H9 (cell line): ENCODE data around the gene LRRFIP2. TPM values are rescaled to one million over a fixed set of nuclear protein-coding genes. Genes with fewer than 3 reads are reported as not detected.

ENCODE experiments used
- DNase-seq: peaks from one replicate; pipeline ENCODE4 v3.0.0-alpha.2; 2017
- H2AFZ ChIP-seq: one replicate; pipeline ENCODE4 v1.6.1; 2013; ENCODE audit warnings: mild to moderate bottlenecking, low read length, control low read depth, moderate library complexity
- H2AK5ac ChIP-seq: 2 replicates; pipeline ENCODE4 v1.6.1; 2013; ENCODE audit warnings: low read length, control low read depth, mixed read lengths; ENCODE audit not compliant: insufficient read length
- H2BK120ac ChIP-seq: one replicate; pipeline ENCODE4 v1.6.1; 2013; ENCODE audit warnings: low read depth, mild to moderate bottlenecking, low read length, control low read depth, inconsistent platforms; ENCODE audit not compliant: poor library complexity, severe bottlenecking
- H2BK12ac ChIP-seq: 2 replicates; pipeline ENCODE4 v1.6.1; 2013; ENCODE audit warnings: low read length, control low read depth, mixed read lengths, low read depth; ENCODE audit not compliant: insufficient read length
- H2BK15ac ChIP-seq: 2 replicates; pipeline ENCODE4 v1.6.1; 2013; ENCODE audit warnings: low read depth, low read length, control low read depth
- H2BK20ac ChIP-seq: one replicate; pipeline ENCODE4 v1.6.1; 2013; ENCODE audit warnings: low read depth, mild to moderate bottlenecking, low read length, control low read depth, inconsistent platforms; ENCODE audit not compliant: poor library complexity, severe bottlenecking
- H2BK5ac ChIP-seq: 2 replicates; pipeline ENCODE4 v1.6.1; 2013; ENCODE audit warnings: low read length, control low read depth, mixed read lengths; ENCODE audit not compliant: insufficient read length
- H3K14ac ChIP-seq: 2 replicates; pipeline ENCODE4 v1.6.1; 2013; ENCODE audit warnings: low read length, control low read depth; ENCODE audit not compliant: insufficient read depth
- H3K18ac ChIP-seq: 2 replicates; pipeline ENCODE4 v1.6.1; 2013; ENCODE audit warnings: low read depth, mild to moderate bottlenecking, mixed read lengths, low read length, control low read depth; ENCODE audit not compliant: insufficient read length
- H3K23ac ChIP-seq: 2 replicates; pipeline ENCODE4 v1.6.1; 2013; ENCODE audit warnings: low read length, control low read depth, mixed read lengths, low read depth; ENCODE audit not compliant: insufficient read length
- H3K23me2 ChIP-seq: 2 replicates; pipeline ENCODE4 v1.6.1; 2013; ENCODE audit warnings: low read depth, mild to moderate bottlenecking, mixed read lengths, low read length, control low read depth; ENCODE audit not compliant: insufficient read length, poor library complexity, severe bottlenecking
- H3K27ac ChIP-seq: 2 replicates; pipeline ENCODE4 v1.5.1; 2013; ENCODE audit warnings: low read length, control low read depth, mixed read lengths, low read depth; ENCODE audit not compliant: insufficient read length
- H3K27me3 ChIP-seq: 2 replicates; pipeline ENCODE4 v1.6.1; 2013; ENCODE audit warnings: low read length, control low read depth, inconsistent platforms; ENCODE audit not compliant: insufficient read depth
- H3K4ac ChIP-seq: 2 replicates; pipeline ENCODE4 v1.6.1; 2013; ENCODE audit warnings: low read depth, mild to moderate bottlenecking, control low read depth, inconsistent platforms, low read length, moderate library complexity
- H3K4me1 ChIP-seq: 2 replicates; pipeline ENCODE4 v1.6.1; 2013; ENCODE audit warnings: low read length, control low read depth, inconsistent platforms; ENCODE audit not compliant: insufficient read depth
- H3K4me2 ChIP-seq: 2 replicates; pipeline ENCODE4 v1.6.1; 2013; ENCODE audit warnings: low read length, control low read depth, mixed read lengths; ENCODE audit not compliant: insufficient read length, insufficient read depth
- H3K56ac ChIP-seq: 2 replicates; pipeline ENCODE4 v1.6.1; 2013; ENCODE audit warnings: low read depth, mild to moderate bottlenecking, mixed read lengths, low read length, control low read depth; ENCODE audit not compliant: insufficient read length
- H3K79me1 ChIP-seq: 2 replicates; pipeline ENCODE4 v1.6.1; 2013; ENCODE audit warnings: low read depth, mild to moderate bottlenecking, moderate library complexity, low read length, control low read depth, inconsistent platforms; ENCODE audit not compliant: insufficient read depth, poor library complexity, severe bottlenecking
- H3K79me2 ChIP-seq: 2 replicates; pipeline ENCODE4 v1.6.1; 2013; ENCODE audit warnings: low read length, control low read depth, inconsistent platforms; ENCODE audit not compliant: insufficient read depth
- H3K9ac ChIP-seq: 2 replicates; pipeline ENCODE4 v1.6.1; 2013; ENCODE audit warnings: low read length, control low read depth, mixed read lengths; ENCODE audit not compliant: insufficient read length; ENCODE audit errors: extremely low read depth
- H3K9me3 ChIP-seq: one replicate; pipeline ENCODE4 v1.6.1; 2013; ENCODE audit warnings: low read depth, low read length, inconsistent platforms; ENCODE audit not compliant: control insufficient read depth
- H3T11ph ChIP-seq: one replicate; pipeline ENCODE4 v1.6.1; 2013; ENCODE audit warnings: mild to moderate bottlenecking, low read length, control low read depth, inconsistent platforms
- H4K20me1 ChIP-seq: one replicate; pipeline ENCODE4 v1.6.1; 2013; ENCODE audit not compliant: control insufficient read depth, insufficient read length, insufficient read depth
- H4K5ac ChIP-seq: 2 replicates; pipeline ENCODE4 v1.6.1; 2013; ENCODE audit warnings: low read depth, mild to moderate bottlenecking, mixed read lengths, low read length, control low read depth; ENCODE audit not compliant: insufficient read length
- H4K8ac ChIP-seq: replicated peaks from 2 replicates; pipeline ENCODE4 v1.6.1; 2013; ENCODE audit warnings: low read length, control low read depth, mixed read lengths, low read depth; ENCODE audit not compliant: insufficient read length
- H4K91ac ChIP-seq: 2 replicates; pipeline ENCODE4 v1.6.1; 2013; ENCODE audit warnings: low read depth, mild to moderate bottlenecking, moderate library complexity, mixed read lengths, low read length, control low read depth; ENCODE audit not compliant: insufficient read length
- H3K27ac Mint-ChIP-seq, 3 experiments: 2 replicates in 2 of 3; 3 replicates in 1 of 3; pipeline ENCODE4 v1.8.0; 2020 to 2021; ENCODE audit warnings: mixed read lengths in 3 of 3, mild to moderate bottlenecking in 1 of 3, moderate library complexity in 1 of 3
- H3K27me3 Mint-ChIP-seq: 2 replicates; pipeline ENCODE4 v1.8.0; 2021; ENCODE audit warnings: low read depth, mild to moderate bottlenecking, moderate library complexity, mixed read lengths
- H3K36me3 Mint-ChIP-seq, 3 experiments: 2 replicates in 2 of 3; 3 replicates in 1 of 3; pipeline ENCODE4 v1.8.0; 2020 to 2021; ENCODE audit warnings: low read depth in 3 of 3, mixed read lengths in 3 of 3; ENCODE audit not compliant: insufficient read depth in 1 of 3
- H3K4me1 Mint-ChIP-seq, 2 experiments: 2 replicates each; pipeline ENCODE4 v1.8.0; 2020; ENCODE audit warnings: mixed read lengths in 2 of 2
- H3K4me3 Mint-ChIP-seq, 2 experiments: 2 replicates in 1 of 2; 3 replicates in 1 of 2; pipeline ENCODE4 v1.8.0; 2020 to 2021; ENCODE audit warnings: mild to moderate bottlenecking in 2 of 2, mixed read lengths in 2 of 2, moderate library complexity in 1 of 2
- H3K9me3 Mint-ChIP-seq, 2 experiments: 2 replicates in 1 of 2; 3 replicates in 1 of 2; pipeline ENCODE4 v1.8.0; 2020; ENCODE audit warnings: mild to moderate bottlenecking in 2 of 2, mixed read lengths in 2 of 2, moderate library complexity in 1 of 2
- WGBS: extraction: QIAGEN DNeasy Blood & Tissue Kit; methylation state at CpG from one replicate; pipeline ENCODE4 v1.1.7; 2013; ENCODE audit warnings: missing lambda C conversion rate, low lambda C conversion rate, mixed read lengths; ENCODE audit not compliant: insufficient read length; ENCODE audit errors: extremely low coverage; 5-methylcytosine and 5-hydroxymethylcytosine counted together
- total RNA-seq: library from RNA; stranded (reverse); gene quantifications from 2 replicates; pipeline ENCODE4 v1.2.1, GENCODE V29; 2021
- TF ChIP-seq, protein P1 (sequence below): fragments of 200-600 bp; sonication (generic); conservative IDR thresholded peaks from 3 replicates; pipeline ENCODE4 v1.8.0; 2021; ENCODE audit warnings: antibody characterized with exemption, mild to moderate bottlenecking

Gene LRRFIP2
- total RNA-seq, 1 experiment from 2014 or later, result 30.7 TPM

DNA sequence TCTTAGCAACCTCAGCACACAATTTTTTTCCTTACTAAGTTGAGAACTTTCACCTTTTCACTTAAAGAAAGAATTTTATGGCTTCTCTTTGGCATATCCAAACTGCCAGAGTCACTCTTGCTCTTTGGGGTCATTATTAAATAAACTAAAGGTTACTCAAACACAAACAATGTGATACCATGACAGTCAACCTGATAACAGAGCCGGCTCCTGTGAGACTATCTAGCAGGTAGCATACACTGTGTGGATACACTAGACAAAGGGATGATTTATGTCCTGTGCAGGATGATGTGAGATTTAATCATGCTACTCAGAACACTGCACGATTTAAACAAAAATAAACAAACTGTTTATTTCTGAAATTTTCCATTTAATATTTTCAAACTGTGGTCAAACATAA is 35.6 kb downstream of the LRRFIP2 start:
- Histone ChIP-seq H3K4me2 (no peak overlapping the region), H2BK15ac (no peak overlapping the region), H3K79me1 (peaks cover 3% of the 10 kb centered on the region), H2BK5ac (no peak overlapping the region), H2BK12ac (no peak overlapping the region), H3K23ac (no peak overlapping the region), H3T11ph (no peak overlapping the region), H3K56ac (no peak overlapping the region), H2AFZ (no peak overlapping the region), H3K4me1 (no peaks in the 10 kb centered on the region), H2BK20ac (no peak overlapping the region), H3K9ac (no peak overlapping the region), H2AK5ac (no peak overlapping the region), H3K14ac (no peak overlapping the region), H4K91ac (no peak overlapping the region), H3K27me3 (no peaks in the 10 kb centered on the region), H2BK120ac (no peak overlapping the region), H4K5ac (no peak overlapping the region), H4K8ac (no peak overlapping the region), H3K27ac (no peak overlapping the region), H4K20me1 (no peaks in the 10 kb centered on the region), H3K4ac (no peak overlapping the region), H3K23me2 (no peaks in the 10 kb centered on the region), H3K18ac (no peak overlapping the region), H3K9me3 (no peaks in the 10 kb centered on the region), H3K79me2 (no peaks in the 10 kb centered on the region)
- H3K4me1 Mint-ChIP-seq, result no peaks in the 10 kb centered on the region; a peak in 1 of 4 replicates
- H3K9me3 Mint-ChIP-seq, result no peaks in the 10 kb centered on the region
- WGBS, result no CpG with 5 or more reads among the region's 2 CpGs
- H3K4me3 Mint-ChIP-seq, result no peak overlapping the region
- no peaks in the 10 kb centered on the region for H3K27me3 Mint-ChIP-seq
- no peak overlapping the region for H3K27ac Mint-ChIP-seq
- no peak for DNase-seq
- TF ChIP-seq, protein P1, sequence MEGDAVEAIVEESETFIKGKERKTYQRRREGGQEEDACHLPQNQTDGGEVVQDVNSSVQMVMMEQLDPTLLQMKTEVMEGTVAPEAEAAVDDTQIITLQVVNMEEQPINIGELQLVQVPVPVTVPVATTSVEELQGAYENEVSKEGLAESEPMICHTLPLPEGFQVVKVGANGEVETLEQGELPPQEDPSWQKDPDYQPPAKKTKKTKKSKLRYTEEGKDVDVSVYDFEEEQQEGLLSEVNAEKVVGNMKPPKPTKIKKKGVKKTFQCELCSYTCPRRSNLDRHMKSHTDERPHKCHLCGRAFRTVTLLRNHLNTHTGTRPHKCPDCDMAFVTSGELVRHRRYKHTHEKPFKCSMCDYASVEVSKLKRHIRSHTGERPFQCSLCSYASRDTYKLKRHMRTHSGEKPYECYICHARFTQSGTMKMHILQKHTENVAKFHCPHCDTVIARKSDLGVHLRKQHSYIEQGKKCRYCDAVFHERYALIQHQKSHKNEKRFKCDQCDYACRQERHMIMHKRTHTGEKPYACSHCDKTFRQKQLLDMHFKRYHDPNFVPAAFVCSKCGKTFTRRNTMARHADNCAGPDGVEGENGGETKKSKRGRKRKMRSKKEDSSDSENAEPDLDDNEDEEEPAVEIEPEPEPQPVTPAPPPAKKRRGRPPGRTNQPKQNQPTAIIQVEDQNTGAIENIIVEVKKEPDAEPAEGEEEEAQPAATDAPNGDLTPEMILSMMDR, result no peak
- peaks cover 9 to 15% (median 13%) of the 10 kb centered on the region in 3 experiments; a peak in 6 of 7 replicates for H3K36me3 Mint-ChIP-seq
